HTR-8/SVneo (cell line): ENCODE measurements around the gene TMTC2.

Experiments
- DNase-seq: peaks from one replicate; pipeline ENCODE4 v3.0.0; 2011; ENCODE audit warnings: low spot score, mixed read lengths; ENCODE audit not compliant: insufficient read length
- FAIRE-seq: peaks from 2 replicates; lab custom pipeline; 2011; peaks lifted over from hg19 to GRCh38; lab: Jason Lieb, UNC

Gene TMTC2

GRCh38 chr12:82931349-82932116 lies 244.8 kb downstream of the TMTC2 start:
- FAIRE-seq (no peak), DNase-seq (no peak)

GRCh38 chr12:82937151-82937550 lies 250.4 kb downstream of the TMTC2 start:
- no peak for DNase-seq

GRCh38 chr12:82942521-82942920 lies 255.8 kb downstream of the TMTC2 start:
- FAIRE-seq (no peak), DNase-seq (no peak)

More at GRCh38 chr12:82937151-82937550, 250.4 kb downstream of the TMTC2 start:
- FAIRE-seq = no peak

DNA sequence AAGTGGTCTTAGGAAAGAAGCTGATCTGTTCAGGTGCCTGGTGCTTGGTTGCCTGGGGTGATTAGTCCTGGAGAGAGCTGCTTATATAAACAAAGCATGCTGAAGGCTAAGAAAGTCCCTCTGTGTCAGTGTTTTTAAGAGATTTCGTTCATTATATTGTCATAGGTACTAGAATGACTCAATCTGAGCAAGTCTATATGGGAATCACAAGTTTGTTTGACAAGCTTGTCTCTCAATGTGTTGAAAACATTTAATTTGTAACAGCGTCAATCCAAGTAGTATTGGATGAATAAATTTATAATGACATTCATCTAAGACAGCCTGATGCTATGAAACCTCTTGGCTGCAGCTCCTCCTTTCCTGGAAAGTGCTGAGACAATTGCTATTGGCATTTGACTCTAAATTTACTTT lies 256.3 kb downstream of the TMTC2 start:
- FAIRE-seq (no peak), DNase-seq (no peak)

DNA sequence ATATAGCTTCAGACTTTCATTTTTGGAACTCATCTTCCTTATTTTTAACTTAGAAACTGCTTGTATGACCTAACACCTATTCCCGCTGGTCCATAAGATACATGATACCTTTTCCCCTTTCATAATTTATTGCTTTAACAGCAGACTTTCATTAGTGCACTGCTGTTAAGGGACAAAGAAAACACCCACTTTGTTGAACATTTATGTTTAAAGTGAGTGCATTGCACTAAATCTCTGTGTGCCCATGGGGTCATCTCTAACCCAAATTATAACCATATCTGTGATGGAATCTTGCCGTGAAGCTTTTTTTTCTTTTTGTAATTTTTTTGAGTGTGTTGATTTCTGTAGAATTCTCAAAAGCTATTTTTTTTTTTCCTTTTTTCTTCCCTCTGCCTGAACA lies 261.8 kb downstream of the TMTC2 start:
- FAIRE-seq = no peak
- no peak for DNase-seq

DNA sequence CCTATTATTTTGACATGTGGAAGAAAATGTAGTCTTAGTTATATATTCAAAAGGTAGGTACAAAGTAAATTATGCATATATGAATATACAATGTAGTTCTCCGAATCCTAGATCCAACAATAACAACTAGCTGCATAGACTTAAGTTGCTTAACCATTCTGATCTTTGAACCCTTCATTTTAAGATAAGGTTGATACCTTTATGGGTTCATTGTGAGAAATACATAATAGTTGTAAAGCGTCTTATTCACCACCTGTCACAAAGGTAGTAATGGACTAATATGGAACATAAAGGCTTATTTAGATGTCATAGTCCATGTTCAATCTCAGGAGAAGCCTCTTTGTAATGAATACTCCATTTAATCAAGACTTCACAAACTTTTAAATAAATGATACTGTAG lies 263.6 kb downstream of the TMTC2 start:
- DNase-seq = no peak
- FAIRE-seq = no peak

- DNase-seq (no peak), FAIRE-seq (no peak)
Measured at GRCh38 chr12:82952946-82953345, 266.2 kb downstream of the TMTC2 start.

- no peak for DNase-seq
- FAIRE-seq = no peak
Measured at GRCh38 chr12:82953397-82953796, 266.7 kb downstream of the TMTC2 start.

GRCh38 chr12:82954064-82954463 lies 267.4 kb downstream of the TMTC2 start:
- DNase-seq = no peak
- no peak for FAIRE-seq

DNA sequence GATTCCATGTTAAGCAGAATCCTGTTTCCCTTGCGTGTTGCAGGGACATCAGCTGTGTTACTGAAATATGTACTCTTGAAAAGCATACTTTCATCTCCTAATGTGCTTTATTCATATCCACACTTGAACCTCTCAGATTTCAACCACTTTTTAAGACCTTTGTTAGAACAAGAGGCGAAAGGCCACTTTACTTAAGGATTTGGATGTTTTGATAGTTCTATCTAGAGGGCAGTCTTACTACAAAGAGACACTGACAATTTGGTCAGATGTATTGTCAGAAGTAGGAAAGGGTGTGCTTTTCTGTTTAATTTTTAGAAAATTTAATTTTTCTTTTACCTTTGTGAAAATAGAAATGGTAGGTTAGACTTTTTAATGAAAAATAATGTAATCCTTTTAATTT lies 267.9 kb downstream of the TMTC2 start:
- DNase-seq = no peak
- FAIRE-seq = no peak

DNA sequence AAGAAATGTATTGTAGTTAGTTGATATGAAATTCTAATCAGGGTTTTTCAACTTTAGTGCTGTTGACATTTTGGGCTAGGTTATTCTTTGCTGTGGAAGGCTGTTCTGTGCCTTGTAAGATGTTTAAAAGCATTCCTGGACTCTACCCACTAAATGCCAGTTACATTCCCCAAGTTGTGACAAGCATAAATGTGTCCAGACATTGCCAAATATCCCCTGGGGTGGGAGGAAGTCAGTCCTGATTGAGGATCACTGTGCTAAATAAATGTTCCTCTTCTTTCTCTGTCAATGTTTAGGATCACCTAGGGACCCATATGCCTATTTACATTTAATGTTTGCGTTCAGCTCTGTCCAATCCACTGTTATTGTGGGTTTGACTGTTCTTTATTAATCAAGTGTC lies 268.3 kb downstream of the TMTC2 start:
- DNase-seq (no peak), FAIRE-seq (no peak)

DNA sequence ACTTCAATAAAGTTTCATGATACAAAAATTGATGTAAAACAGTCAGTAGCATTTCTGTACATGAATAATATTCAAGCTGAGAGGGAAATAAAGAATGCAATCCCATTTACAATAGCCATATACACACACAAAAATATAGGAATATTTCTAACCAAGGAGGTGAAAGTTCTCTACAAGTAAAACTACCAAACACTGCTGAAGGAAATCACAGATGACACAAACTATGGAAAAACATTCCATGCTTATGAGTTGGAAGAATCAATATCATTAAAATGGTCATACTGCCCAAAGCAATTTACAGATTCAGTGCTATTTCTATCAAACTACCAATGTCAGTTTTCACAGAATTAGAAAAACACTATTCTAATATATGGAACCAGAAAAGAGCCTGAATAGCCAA lies 272.3 kb downstream of the TMTC2 start:
- FAIRE-seq (no peak), DNase-seq (no peak)

DNA sequence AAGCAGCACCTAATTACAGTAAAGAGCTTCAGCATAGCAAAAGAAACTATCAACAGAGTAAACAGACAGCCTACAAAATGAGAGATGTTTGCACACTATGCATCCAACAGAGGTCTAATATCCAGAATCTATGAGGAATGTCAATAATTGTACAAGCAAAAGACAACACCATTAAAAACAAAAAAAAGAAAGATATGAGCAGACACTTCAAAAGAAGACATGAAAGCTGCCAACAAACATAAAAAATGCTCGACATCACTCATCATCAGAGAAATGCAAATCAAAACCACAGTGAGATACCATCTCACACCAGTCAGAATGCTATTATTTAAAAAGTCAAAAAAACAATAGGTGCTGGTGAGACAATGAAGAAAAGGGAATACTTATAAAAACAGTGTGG lies 273.1 kb downstream of the TMTC2 start:
- DNase-seq = no peak
- FAIRE-seq = no peak

DNA sequence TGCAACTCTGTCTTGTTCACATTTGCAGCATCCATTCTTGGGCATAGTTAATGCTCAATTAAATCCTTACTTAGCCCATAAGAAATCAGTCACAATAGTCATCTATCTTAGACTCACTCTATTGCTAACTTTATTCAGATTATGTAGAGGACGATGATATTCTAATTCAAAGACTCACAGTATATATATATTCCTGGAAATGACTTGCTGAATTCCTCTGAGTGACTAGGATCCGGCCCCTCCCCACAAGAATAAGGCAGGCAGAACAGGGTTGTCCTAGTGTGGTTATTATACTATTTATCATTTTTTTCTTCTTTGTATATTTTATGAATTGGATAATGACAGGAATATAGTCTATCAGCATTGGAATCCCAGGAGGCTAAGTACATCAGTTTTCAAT lies 275.1 kb downstream of the TMTC2 start:
- no peak for DNase-seq
- no peak for FAIRE-seq

GRCh38 chr12:82963956-82964355 lies 277.2 kb downstream of the TMTC2 start:
- FAIRE-seq (no peak), DNase-seq (no peak)

- no peak for DNase-seq
- no peak for FAIRE-seq
Measured at GRCh38 chr12:82964446-82964845, 277.7 kb downstream of the TMTC2 start.

DNA sequence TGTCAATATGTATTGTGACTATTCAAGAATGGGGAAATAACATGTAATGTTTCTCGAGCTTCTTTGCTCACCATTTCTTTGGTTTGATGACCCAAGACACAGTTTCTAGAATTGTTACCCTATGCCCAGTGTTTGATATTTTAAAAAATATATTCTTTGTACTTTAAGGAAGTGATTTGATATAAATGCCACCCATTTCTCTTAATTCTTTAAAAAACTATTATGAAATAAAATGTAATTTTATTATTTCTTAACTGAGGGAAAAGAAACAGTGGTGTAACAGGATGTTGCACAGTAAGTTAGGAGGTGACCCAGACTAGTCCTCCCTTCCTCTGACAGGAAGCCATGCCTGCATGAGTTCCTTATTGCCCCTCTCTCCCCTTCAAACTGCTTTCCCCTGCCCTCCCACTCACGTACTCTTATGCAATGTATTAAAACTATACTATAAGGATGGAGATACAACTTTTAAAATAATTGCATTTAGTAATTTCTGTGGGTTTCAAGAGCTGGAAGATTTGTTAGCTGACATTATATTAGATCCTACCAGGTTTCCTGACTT lies 279.4 kb downstream of the TMTC2 start:
- no peak for DNase-seq
- no peak for FAIRE-seq

DNA sequence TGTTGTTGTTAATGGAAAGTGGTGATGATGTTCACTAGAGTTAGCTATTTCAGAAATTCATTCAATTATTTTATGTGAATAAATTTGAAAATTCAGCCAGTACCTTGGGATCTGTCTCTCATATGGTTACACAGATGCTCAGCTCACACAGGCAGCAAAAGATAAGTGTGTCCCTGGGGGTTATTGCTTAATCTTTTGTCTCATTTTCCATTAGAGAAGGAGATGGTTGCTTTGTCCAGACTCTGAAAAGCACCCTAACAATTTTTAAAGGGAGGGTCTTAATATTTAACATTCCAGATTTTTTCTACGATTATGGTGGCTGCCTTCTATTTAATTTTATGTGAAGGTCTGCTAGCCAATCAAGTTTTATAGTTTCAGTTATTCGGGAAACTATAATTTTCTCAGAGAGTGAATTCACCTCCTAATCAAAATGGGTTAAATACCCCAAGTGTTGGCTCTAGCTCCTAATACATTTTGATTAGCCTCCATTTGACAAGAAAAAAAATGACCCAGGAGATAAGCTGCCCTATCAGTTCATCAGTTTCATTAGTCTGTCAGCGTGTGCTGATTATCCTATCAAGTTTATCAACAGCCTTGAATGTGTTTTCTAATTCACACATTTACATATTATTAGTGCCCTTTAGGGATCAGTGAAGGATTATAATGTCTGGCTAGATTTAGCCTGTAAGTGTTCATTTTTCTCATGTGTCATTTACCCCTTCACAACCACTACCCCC lies 282.1 kb downstream of the TMTC2 start:
- DNase-seq (no peak), FAIRE-seq (no peak)

- no peak for DNase-seq
- FAIRE-seq = no peak
Measured at GRCh38 chr12:82970614-82971013, 283.9 kb downstream of the TMTC2 start.

GRCh38 chr12:82971584-82971983 lies 284.9 kb downstream of the TMTC2 start:
- FAIRE-seq (no peak), DNase-seq (no peak)

DNA sequence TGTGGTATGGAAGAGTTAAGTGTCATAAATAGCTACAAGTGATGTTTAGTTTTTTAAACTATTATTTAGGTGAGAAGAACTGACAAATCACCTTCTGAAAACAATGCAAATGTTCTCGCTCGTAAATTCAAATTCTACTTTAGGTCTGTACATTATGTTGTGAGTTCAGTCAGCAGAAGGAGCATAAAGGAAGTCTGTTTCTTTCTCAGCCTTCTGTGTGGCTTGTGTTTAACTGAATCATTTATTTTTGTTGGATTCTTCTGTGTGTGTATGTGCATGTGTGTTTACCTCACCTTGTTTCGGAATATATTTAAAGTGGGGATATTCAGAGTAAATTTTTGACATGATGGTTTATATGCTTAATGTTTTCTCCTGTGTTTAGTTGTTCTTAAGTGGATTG lies 285.9 kb downstream of the TMTC2 start:
- FAIRE-seq (no peak), DNase-seq (no peak)
